Right renal pelvis (tissue), 4 donors: ENCODE results near the gene CRK. TPM values are rescaled to one million over a fixed set of nuclear protein-coding genes. Genes with fewer than 3 reads are reported as not detected.

Experiments
- polyA plus RNA-seq, 4 donors: library from polyadenylated mRNA; unstranded; fragments of 120-200 nt; gene quantifications; one replicate each; pipeline ENCODE4 v1.2.1, GENCODE V29; 2013; ENCODE audit not compliant: insufficient read length in 4 of 4

The CRK gene
- polyA plus RNA-seq, 4 donors, result 64.0 to 72.2 (median 68.3) TPM

Other genes with a start within 250 kb of the CRK start
- gene BHLHA9, start 185.8 kb downstream of the CRK start, polyA plus RNA-seq, result not detected
- under 1 TPM in 3 of 4 donors, not detected in 1; 0.07 to 0.24 (median 0.08) TPM for gene TRARG1, start 176.6 kb downstream of the CRK start, polyA plus RNA-seq
- 1,000 to 10,000 TPM; 1,001 to 1,161 (median 1,085) TPM for gene YWHAE, start 56.0 kb downstream of the CRK start, polyA plus RNA-seq
- 10 to 100 TPM; 68.6 to 80.8 (median 74.7) TPM for gene MYO1C, start 36.5 kb upstream of the CRK start, polyA plus RNA-seq
- 10 to 100 TPM; 19.2 to 25.4 (median 23.6) TPM for gene INPP5K, start 60.4 kb upstream of the CRK start, polyA plus RNA-seq
- 10 to 100 TPM; 74.7 to 88.5 (median 84.8) TPM for gene PITPNA, start 106.6 kb upstream of the CRK start, polyA plus RNA-seq
- 10 to 100 TPM; 28.0 to 37.8 (median 31.3) TPM for gene SLC43A2, start 172.6 kb upstream of the CRK start, polyA plus RNA-seq
- 1 to 10 TPM; 6.6 to 9.0 (median 7.6) TPM for gene SCARF1, start 189.5 kb upstream of the CRK start, polyA plus RNA-seq
- gene RILP, start 193.6 kb upstream of the CRK start, polyA plus RNA-seq, result 1 to 10 TPM; 4.1 to 5.4 (median 4.2) TPM
- gene PRPF8, start 228.6 kb upstream of the CRK start, polyA plus RNA-seq, result 100 to 1,000 TPM; 271 to 310 (median 285) TPM